Heart left ventricle (tissue), 16 donors: ENCODE measurements around the gene ZC3H13. TPM values are rescaled to one million over a fixed set of nuclear protein-coding genes. Genes with fewer than 3 reads are reported as not detected.

Experiments used
- ATAC-seq, 4 donors: fragments of 200-7000 bp; cut with Tn5 transposase; one replicate each; pipeline ENCODE4 v1.9.1; 2020 to 2022; ENCODE audit warnings: moderate library complexity in 4 of 4, mild to moderate bottlenecking in 3 of 4, moderate number of reproducible peaks in 1 of 4
- DNase-seq, 5 donors: peaks; one replicate each; pipeline ENCODE4 v3.0.0-alpha.2; 2020
- H3K27ac ChIP-seq, 12 donors: fragments of 200-600 bp; sonication (generic) in 4 of 12; one replicate each; pipeline versions ENCODE4 v1.5.0 to v1.8.0; 2016 to 2022; ENCODE audit warnings: mild to moderate bottlenecking in 2 of 12
- H3K27me3 ChIP-seq, 9 donors: fragments of 200-600 bp; sonication (generic) in 2 of 9; one replicate each; pipeline versions ENCODE4 v1.5.1 to v1.8.0; 2016 to 2022; ENCODE audit warnings: mild to moderate bottlenecking in 3 of 9
- H3K36me3 ChIP-seq, 9 donors: fragments of 200-600 bp; sonication (generic) in 2 of 9; one replicate each; pipeline versions ENCODE4 v1.5.0 to v1.8.0; 2018 to 2022; ENCODE audit warnings: mild to moderate bottlenecking in 2 of 9
- H3K4me1 ChIP-seq, 12 donors: fragments of 200-600 bp; sonication (generic) in 4 of 12; one replicate each; pipeline versions ENCODE4 v1.5.0 to v1.8.0; 2016 to 2022; ENCODE audit warnings: mild to moderate bottlenecking in 3 of 12
- H3K4me3 ChIP-seq, 12 donors: fragments of 200-600 bp; sonication (generic) in 4 of 12; one replicate each; pipeline versions ENCODE4 v1.5.0 to v1.8.0; 2017 to 2022; ENCODE audit warnings: mild to moderate bottlenecking in 9 of 12, moderate library complexity in 4 of 12
- H3K9me3 ChIP-seq, 12 donors: fragments of 200-600 bp; sonication (generic) in 4 of 12; one replicate each; pipeline versions ENCODE4 v1.5.0 to v1.8.0; 2016 to 2022; ENCODE audit warnings: mild to moderate bottlenecking in 1 of 12
- POLR2A ChIP-seq, 2 donors: fragments of 450-650 bp; IDR thresholded peaks; one replicate each; pipeline ENCODE4 v1.6.1; 2017; ENCODE audit warnings: antibody characterized with exemption in 2 of 2, mild to moderate bottlenecking in 2 of 2, moderate library complexity in 2 of 2
- WGBS, 4 donors: extraction: QIAGEN DNeasy Blood & Tissue Kit in 2 of 4; methylation state at CpG; one replicate each; pipeline versions ENCODE4 v1.1.5 to v1.1.7; 2013 to 2018; 5-methylcytosine and 5-hydroxymethylcytosine counted together
- intact Hi-C, 10 donors: fragments of 100-400 bp; cut with DNase I; formaldehyde crosslinking; loops; one replicate each; pipeline versions ENCODE4 v1.11.1 to v1.14.2; 2022
- polyA plus RNA-seq, 2 donors: library from polyadenylated mRNA; stranded (reverse); fragments of 200-250 nt; gene quantifications; one replicate each; pipeline ENCODE4 v1.2.3, GENCODE V29; 2013
- total RNA-seq, 9 donors: library from RNA; depleted of rRNA in 2 of 9; stranded (reverse); fragments of >200 nt in 2 of 9; fragmentation: NEBNext Ultra II Directional in 3 of 9; extraction: Animal tissue kit (Norgen Biotek cat#: 25700) in 3 of 9; gene quantifications; one replicate each; pipeline versions ENCODE4 v1.1.0 to v1.2.4, GENCODE V29; 2016 to 2023
- TF ChIP-seq, protein P1 (sequence below), 12 donors: fragments of 200-600 bp; sonication (generic) in 4 of 12; IDR thresholded peaks; one replicate each; pipeline versions ENCODE4 v1.5.0 to v1.8.0; 2018 to 2022; ENCODE audit warnings: antibody characterized with exemption in 12 of 12, mild to moderate bottlenecking in 5 of 12
- donor health status: ischemic (EF 13 %, LVEDD 7.1; RV severe dilation, severe dysfunction).
- donor health status: healthy with polysubstance abuse.
- donor health status: DM: no; HTN: yes; CAD: no.
- donor health status: DM: no; HTN: no; CAD: no.
- donor health status: ischemic (EF 25% LVEDD 6.9; RV normal size, moderate dysfunction).
- donor health status: ischemic (EF 25% LVEDD 5.7; RV mildly dilated, moderate dysfunction).
- donor health status: healthy.
- donor health status: DM: yes; HTN: yes; CAD: no.
- donor health status: ischemic (EF 35%, LVEDD 5.7; RV mildly dilated, moderate dysfunction).
- donor health status: nonischemic (EF 11% LVEDD 7.7; RV severe dilation, severe dysfunction).
- donor health status: DM: yes; HTN: yes; CAD: no.
- donor health status: PGD.
- donor health status: ischemic (EF 29% LVEDD 5.4; RV normal size, mild dysfunction).
- donor health status: nonischemic (EF 23%, LVEDD 6.1; RV moderate dilation, normal function).

The ZC3H13 gene
- total and polyA plus RNA-seq, 11 donors, result 14.6 to 53.3 (median 36.7) TPM

DNA sequence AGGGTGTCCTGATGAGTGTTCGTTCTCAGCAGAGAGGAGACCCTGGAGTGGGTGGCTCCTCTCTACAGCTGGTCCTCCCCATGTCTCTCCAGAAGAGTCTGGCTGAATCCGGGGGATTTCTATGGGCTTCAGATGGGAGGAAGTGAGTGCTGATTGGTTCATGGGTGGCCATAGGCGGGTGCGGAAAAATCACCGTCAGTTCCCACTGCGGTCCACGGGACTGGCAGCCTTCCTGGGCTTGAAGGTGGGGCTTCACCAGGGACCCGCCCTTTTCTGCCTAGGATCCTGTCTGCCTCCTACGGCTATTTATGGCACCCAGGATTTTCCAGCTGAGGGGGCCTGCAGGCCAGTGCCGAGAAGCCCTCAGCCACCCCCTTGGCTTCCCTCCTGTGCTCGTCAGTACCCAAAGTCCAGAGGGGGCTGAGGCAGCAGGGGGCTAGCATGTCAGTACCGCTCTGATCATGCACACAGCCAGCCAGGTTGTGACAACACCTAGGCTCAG lies 33.9 kb upstream of the ZC3H13 start:
- no peak overlapping the region for H3K4me3 ChIP-seq
- ATAC-seq (no peak), DNase-seq (no peak)
- no peak overlapping the region for H3K27ac ChIP-seq
- no peak for TF ChIP-seq POLR2A (IDR thresholded peaks at IDR 0.05)
- intact Hi-C loops, result no loop called here
- no peaks in the 10 kb centered on the region for H3K36me3 ChIP-seq
- 63 to 91% (median 79%) methylated on average over 3 to 12 of the region's 12 CpGs for WGBS, 4 donors
- no peaks in the 10 kb centered on the region for H3K4me1 ChIP-seq
- peaks cover 0 to 7% (median 0%) of the 10 kb centered on the region in 9 donors for H3K27me3 ChIP-seq
- no peaks in the 10 kb centered on the region for H3K9me3 ChIP-seq

DNA sequence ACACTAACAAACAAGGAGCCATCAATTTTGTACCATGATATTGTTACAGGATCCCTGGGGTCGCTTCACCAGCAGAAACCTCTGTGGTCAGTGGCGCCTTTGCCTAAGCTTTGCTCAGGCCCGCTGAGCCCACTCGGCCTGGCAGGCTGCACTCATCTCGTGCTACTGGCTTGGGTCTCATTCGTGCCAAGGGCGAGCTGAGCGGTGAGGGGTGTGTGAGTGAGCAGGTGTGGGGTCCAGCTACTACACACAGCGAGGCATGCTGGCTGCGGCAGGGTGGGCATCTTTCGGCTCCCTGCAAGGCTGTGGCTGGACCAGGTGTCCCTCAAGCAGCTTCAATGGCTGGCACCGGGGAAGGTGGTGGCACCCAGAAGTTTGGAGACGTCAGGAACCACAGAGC lies 33.2 kb upstream of the ZC3H13 start:
- no peaks in the 10 kb centered on the region for H3K9me3 ChIP-seq
- DNase-seq (no peak), ATAC-seq (no peak)
- no peak for TF ChIP-seq POLR2A (IDR thresholded peaks at IDR 0.05)
- TF ChIP-seq, protein P1, sequence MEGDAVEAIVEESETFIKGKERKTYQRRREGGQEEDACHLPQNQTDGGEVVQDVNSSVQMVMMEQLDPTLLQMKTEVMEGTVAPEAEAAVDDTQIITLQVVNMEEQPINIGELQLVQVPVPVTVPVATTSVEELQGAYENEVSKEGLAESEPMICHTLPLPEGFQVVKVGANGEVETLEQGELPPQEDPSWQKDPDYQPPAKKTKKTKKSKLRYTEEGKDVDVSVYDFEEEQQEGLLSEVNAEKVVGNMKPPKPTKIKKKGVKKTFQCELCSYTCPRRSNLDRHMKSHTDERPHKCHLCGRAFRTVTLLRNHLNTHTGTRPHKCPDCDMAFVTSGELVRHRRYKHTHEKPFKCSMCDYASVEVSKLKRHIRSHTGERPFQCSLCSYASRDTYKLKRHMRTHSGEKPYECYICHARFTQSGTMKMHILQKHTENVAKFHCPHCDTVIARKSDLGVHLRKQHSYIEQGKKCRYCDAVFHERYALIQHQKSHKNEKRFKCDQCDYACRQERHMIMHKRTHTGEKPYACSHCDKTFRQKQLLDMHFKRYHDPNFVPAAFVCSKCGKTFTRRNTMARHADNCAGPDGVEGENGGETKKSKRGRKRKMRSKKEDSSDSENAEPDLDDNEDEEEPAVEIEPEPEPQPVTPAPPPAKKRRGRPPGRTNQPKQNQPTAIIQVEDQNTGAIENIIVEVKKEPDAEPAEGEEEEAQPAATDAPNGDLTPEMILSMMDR (IDR thresholded peaks at IDR 0.05), result no peak
- H3K4me1 ChIP-seq, result no peaks in the 10 kb centered on the region
- H3K36me3 ChIP-seq, result no peaks in the 10 kb centered on the region
- no peak overlapping the region for H3K27ac ChIP-seq
- H3K4me3 ChIP-seq, result no peak overlapping the region
- H3K27me3 ChIP-seq, result peaks cover 0 to 7% (median 0%) of the 10 kb centered on the region in 9 donors
- 91 to 95% (median 93%) methylated on average over 9 to 13 of the region's 13 CpGs for WGBS, 4 donors
- intact Hi-C loops, result no loop called here

DNA sequence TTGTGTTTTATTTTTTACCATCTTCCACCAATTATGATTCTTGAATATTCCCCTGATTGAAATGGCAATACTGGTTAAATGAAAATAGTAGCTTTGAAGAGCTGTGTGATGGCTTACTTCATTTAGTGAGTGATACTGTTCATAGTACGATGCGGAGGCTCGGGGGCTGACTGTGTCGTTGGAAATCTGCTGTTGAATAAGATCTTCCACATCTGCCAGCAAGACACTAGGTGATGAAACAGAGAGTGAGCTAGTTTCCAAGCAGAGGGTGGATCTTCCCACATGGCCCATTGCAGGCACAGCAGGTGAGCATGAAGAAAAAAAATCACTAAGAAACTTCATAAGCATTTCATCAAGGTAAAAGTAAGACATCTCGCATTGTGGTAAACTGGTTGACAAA lies 29.8 kb upstream of the ZC3H13 start:
- Histone ChIP-seq H3K27ac (no peak overlapping the region), H3K4me3 (no peak overlapping the region), H3K9me3 (no peaks in the 10 kb centered on the region), H3K36me3 (no peaks in the 10 kb centered on the region), H3K27me3 (no peaks in the 10 kb centered on the region), H3K4me1 (no peaks in the 10 kb centered on the region)
- no peak for TF ChIP-seq POLR2A (IDR thresholded peaks at IDR 0.05)
- TF ChIP-seq, protein P1 (IDR thresholded peaks at IDR 0.05), result no peak
- DNase-seq, result no peak
- WGBS, 4 donors, result 85 to 91% (median 90%) methylated on average over 5 of the region's 5 CpGs
- intact Hi-C loops, result no loop called here
- ATAC-seq, result no peak

DNA sequence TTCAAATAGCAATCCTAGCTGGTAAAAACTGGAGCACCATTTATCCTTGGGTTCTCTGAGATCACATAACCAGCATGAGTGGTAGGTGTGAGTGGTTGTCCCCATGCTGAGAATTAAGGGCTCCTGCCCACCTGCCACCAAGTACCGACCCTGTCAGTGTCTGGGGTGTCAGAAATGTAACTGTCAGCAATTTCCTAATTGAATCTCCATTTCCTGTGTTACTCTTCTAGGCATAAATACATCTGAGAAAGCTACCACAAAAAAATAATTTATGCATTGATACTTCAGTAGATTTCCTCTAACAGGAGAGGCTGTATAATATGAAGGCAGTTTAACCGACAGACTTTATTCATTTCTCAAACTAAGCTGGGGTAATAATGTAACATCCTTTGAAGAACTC lies 27.2 kb upstream of the ZC3H13 start:
- intact Hi-C loops, result no loop called here
- Histone ChIP-seq H3K36me3 (no peaks in the 10 kb centered on the region), H3K27me3 (no peaks in the 10 kb centered on the region), H3K4me3 (no peak overlapping the region), H3K4me1 (no peaks in the 10 kb centered on the region), H3K9me3 (no peaks in the 10 kb centered on the region), H3K27ac (no peak overlapping the region)
- no peak for ATAC-seq
- no peak for DNase-seq
- 63 to 69% (median 66%) methylated on average over 2 of the region's 2 CpGs for WGBS, 4 donors
- no peak for TF ChIP-seq POLR2A (IDR thresholded peaks at IDR 0.05)
- TF ChIP-seq, protein P1 (IDR thresholded peaks at IDR 0.05), result no peak

DNA sequence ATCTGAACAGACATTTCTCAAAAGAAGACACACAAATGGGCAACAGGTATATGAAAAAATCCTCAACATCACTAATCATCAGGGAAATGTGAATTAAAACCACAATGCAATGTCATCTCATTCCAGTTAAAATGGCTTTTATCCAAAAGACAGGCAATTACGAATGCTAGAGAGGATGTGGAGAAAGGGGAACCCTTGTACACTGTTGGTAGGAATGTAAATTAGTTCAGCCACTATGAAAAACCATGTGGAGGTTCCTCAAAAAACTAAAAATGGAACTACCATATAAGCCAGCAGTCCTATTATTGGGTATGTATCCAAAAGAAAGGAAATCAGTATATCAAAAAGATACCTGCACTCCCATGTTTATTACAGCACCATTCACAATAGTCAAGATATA lies 24.7 kb upstream of the ZC3H13 start:
- H3K4me3 ChIP-seq, result no peak overlapping the region
- 66 to 71% (median 69%) methylated on average over 1 of the region's 1 CpG for WGBS, 4 donors

More for the DNA sequence above, 24.7 kb upstream of the ZC3H13 start:
- Histone ChIP-seq H3K9me3 (no peaks in the 10 kb centered on the region), H3K27me3 (no peaks in the 10 kb centered on the region), H3K27ac (no peak overlapping the region), H3K36me3 (no peaks in the 10 kb centered on the region), H3K4me1 (no peaks in the 10 kb centered on the region)
- TF ChIP-seq, protein P1 (IDR thresholded peaks at IDR 0.05), result no peak
- no peak for TF ChIP-seq POLR2A (IDR thresholded peaks at IDR 0.05)
- DNase-seq (no peak), ATAC-seq (no peak)
- intact Hi-C loops, result no loop called here
